Stimulated activated naive B cell treated with anti-CD40 and anti-IgM and Interleukin-4, amounts not matched to agents 10 μg/mL and 1 μg/mL and 100 μg/mL, for 72 hours (primary cell): ENCODE data around the gene TMEM167A.
"Not testable (repeated sequence)": the region's sequence is repeated elsewhere in the genome, so short reads cannot be mapped to it uniquely, and the experiment has no call there.

Experiments
- ATAC-seq, 2 donors: fragments of 150-1000 bp; cut with Tn5 transposase; replicated peaks; 2 replicates each; pipeline ENCODE4 v1.10.0; 2021; ENCODE audit warnings: moderate library complexity in 1 of 2
- DNase-seq: peaks from one replicate; pipeline ENCODE4 v3.0.0; 2021
- H3K27ac Mint-ChIP-seq: one replicate; pipeline ENCODE4 v1.8.0; 2022; ENCODE audit warnings: mild to moderate bottlenecking, mixed read lengths
- H3K27me3 Mint-ChIP-seq, 2 donors: one replicate each; pipeline ENCODE4 v1.8.0; 2022; ENCODE audit warnings: mixed read lengths in 2 of 2
- H3K36me3 Mint-ChIP-seq, 2 donors: one replicate each; pipeline ENCODE4 v1.8.0; 2022; ENCODE audit warnings: mixed read lengths in 2 of 2, mild to moderate bottlenecking in 1 of 2
- H3K4me1 Mint-ChIP-seq, 2 donors: one replicate each; pipeline ENCODE4 v1.8.0; 2022; ENCODE audit warnings: mixed read lengths in 2 of 2, mild to moderate bottlenecking in 1 of 2
- H3K4me3 Mint-ChIP-seq, 2 donors: one replicate each; pipeline ENCODE4 v1.8.0; 2022; ENCODE audit warnings: mild to moderate bottlenecking in 2 of 2, mixed read lengths in 2 of 2, moderate library complexity in 1 of 2
- H3K9me3 Mint-ChIP-seq, 2 donors: one replicate each; pipeline ENCODE4 v1.8.0; 2022; ENCODE audit warnings: mixed read lengths in 2 of 2, mild to moderate bottlenecking in 1 of 2

Gene TMEM167A

DNA sequence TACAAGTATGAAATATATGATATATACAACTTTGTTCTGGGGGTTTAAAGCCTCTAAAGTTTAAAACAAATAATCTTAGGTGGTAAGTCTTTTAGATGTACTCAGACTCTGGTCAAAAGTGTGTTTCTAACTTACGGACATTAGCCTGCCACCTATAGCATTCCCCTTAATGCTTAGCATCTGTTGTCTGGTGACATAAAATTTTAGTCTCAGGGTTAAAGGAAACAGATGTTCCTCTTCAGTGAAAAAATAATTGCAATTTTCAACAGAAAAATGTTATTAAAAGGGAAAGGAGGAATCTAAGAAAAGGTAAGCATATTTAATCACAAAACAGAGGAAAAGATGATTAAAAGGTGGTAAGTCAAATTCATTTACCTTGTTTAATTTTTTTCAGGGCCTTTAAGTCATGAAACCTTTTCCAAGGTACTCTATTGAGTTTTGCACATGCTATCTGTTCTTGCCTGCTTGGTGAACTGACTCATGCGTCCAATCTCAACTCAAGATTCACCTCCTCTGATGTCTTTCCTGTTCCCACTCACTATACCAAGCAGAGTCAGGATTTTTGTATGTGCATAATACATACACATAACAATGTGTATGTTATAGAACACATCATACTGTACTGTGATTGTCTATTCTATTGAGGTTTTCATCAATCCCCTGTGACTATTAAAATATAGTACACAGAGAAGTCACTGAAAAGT lies 7.9 kb downstream of the TMEM167A start:
- DNase-seq (no peak), ATAC-seq (no peak)
- Mint-ChIP-seq H3K36me3 (peaks cover 20 to 38% of the 10 kb centered on the region in 2 donors), H3K9me3 (peaks cover 0 to 2% of the 10 kb centered on the region in 2 donors), H3K4me3 (no peak overlapping the region), H3K4me1 (peaks cover 18 to 47% of the 10 kb centered on the region in 2 donors), H3K27ac (no peak overlapping the region), H3K27me3 (no peaks in the 10 kb centered on the region)

DNA sequence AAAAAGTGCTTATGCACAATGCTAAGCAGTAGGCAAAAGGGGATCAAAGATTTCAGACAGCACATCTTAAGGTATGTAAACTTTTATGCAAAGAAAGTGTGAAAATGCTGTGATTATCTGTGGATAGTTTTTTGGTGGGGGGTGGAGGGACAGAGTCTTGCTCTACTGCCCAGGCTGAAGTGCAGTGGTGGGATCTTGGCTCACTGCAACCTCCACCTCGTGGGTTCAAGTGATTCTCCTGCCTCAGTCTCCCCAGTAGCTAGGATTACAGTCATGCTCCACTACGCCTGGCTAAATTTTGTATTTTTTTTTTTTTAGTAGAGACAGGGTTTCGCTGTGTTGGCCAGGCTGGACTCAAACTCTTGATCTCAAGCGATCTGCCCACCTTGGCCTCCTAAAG lies 9.8 kb downstream of the TMEM167A start:
- H3K27ac Mint-ChIP-seq, DNase-seq, ATAC-seq, H3K4me3 Mint-ChIP-seq, H3K27me3 Mint-ChIP-seq, H3K9me3 Mint-ChIP-seq: not testable (repeated sequence)
- peaks cover 12 to 32% of the 10 kb centered on the region in 2 donors for H3K4me1 Mint-ChIP-seq
- peaks cover 9 to 25% of the 10 kb centered on the region in 2 donors for H3K36me3 Mint-ChIP-seq

DNA sequence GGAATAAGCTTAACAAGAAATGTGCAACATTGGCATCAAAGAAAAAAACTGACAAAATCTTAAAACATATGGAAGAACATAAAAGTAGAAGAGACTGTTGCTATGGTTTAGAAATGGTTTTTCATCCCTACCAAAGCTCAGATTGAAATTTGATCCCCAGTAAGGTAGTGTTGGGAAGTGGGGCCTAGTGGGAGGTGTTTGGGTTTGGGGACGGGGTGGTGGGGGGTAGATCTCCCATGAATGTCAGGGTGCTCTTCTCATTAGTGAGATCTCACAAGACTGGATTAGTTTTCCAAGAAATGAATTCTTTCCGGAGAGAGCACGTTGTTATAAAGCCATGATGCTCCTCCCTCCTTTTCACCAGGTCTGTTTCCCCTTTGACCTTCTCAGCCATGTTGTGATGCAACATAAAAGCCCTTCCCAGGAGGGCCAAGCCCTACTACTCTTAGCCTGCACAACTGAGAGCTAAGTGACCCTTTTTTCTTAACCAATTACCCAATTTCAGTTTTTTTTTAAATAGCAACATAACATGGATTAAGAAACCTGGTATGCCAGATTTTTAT lies 10.6 kb downstream of the TMEM167A start:
- peaks cover 8 to 26% of the 10 kb centered on the region in 2 donors for H3K36me3 Mint-ChIP-seq
- no peak for DNase-seq
- H3K27me3 Mint-ChIP-seq, result no peaks in the 10 kb centered on the region
- peaks cover 9 to 25% of the 10 kb centered on the region in 2 donors for H3K4me1 Mint-ChIP-seq
- H3K27ac Mint-ChIP-seq, result no peak overlapping the region
- no peak for ATAC-seq
- no peaks in the 10 kb centered on the region for H3K9me3 Mint-ChIP-seq
- H3K4me3 Mint-ChIP-seq, result no peak overlapping the region

DNA sequence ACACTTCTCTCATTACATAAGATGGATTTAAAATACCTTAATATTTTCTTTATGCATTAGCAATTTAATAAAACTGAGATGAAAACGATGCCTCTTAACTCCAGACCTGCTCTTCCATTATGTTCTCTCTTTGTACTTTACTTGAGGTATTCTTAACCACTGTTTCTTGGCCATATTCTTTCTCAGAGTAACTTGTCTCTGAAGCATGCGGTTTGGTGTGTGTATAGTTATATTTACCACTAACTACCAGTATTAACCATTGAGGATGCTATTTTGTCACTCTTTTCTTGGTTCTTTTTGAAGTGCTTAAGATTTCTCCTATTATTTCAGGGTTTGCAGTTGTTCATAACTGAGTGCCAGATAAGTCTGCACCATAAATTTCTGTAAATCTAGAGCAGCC lies 17.9 kb downstream of the TMEM167A start:
- Mint-ChIP-seq H3K36me3 (peaks cover 42 to 51% of the 10 kb centered on the region in 2 donors), H3K27ac (no peak overlapping the region), H3K9me3 (no peaks in the 10 kb centered on the region), H3K4me3 (no peak overlapping the region), H3K4me1 (peaks cover 13 to 24% of the 10 kb centered on the region in 2 donors), H3K27me3 (no peaks in the 10 kb centered on the region)
- no peak for ATAC-seq
- no peak for DNase-seq

DNA sequence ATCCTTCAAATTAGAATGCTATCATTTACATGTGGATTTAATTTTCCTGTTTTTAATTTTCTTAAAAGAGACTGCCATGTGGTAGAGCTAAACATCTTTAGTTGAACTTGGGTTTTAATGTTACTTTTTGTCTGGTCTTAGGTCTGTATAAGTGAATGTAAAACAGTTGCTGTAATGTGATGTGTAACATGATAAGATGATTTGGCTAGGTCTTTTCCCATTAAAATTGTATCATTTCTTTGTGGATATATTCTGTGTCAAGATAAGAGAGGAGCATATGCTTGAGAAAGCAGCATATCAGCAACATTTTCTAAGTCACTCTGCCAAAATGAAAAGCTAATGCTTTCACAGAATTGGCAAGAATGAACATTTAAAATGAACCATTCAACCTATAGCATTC lies 18.5 kb downstream of the TMEM167A start:
- Mint-ChIP-seq H3K27ac (no peak overlapping the region), H3K36me3 (peaks cover 47 to 55% of the 10 kb centered on the region in 2 donors), H3K27me3 (no peaks in the 10 kb centered on the region), H3K4me3 (no peak overlapping the region), H3K4me1 (peaks cover 17 to 24% of the 10 kb centered on the region in 2 donors), H3K9me3 (no peaks in the 10 kb centered on the region)
- ATAC-seq (no peak), DNase-seq (no peak)

DNA sequence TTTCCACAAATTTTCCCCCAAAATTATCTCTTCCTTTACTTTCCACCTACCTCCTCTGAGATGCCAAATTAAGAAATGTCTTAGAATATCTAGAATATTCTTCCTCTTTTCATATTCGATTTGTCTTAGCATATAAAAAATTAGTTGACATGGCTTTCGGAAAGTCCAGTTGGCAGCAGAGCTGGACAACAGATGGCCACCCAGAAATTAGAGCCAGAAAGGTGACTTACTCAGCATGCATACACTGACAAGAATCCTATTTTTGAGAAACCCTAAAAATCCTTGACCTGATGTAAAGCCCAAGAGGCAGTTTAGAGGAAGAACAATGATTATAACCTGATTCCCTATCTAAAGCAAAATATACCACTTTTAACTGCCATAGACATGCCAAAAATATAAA lies 22.0 kb downstream of the TMEM167A start:
- peaks cover 48 to 60% of the 10 kb centered on the region in 2 donors for H3K36me3 Mint-ChIP-seq
- peaks cover 17 to 24% of the 10 kb centered on the region in 2 donors for H3K4me1 Mint-ChIP-seq
- no peak overlapping the region for H3K27ac Mint-ChIP-seq
- no peaks in the 10 kb centered on the region for H3K27me3 Mint-ChIP-seq
- no peaks in the 10 kb centered on the region for H3K9me3 Mint-ChIP-seq
- H3K4me3 Mint-ChIP-seq, result no peak overlapping the region
- DNase-seq (no peak), ATAC-seq (no peak)

DNA sequence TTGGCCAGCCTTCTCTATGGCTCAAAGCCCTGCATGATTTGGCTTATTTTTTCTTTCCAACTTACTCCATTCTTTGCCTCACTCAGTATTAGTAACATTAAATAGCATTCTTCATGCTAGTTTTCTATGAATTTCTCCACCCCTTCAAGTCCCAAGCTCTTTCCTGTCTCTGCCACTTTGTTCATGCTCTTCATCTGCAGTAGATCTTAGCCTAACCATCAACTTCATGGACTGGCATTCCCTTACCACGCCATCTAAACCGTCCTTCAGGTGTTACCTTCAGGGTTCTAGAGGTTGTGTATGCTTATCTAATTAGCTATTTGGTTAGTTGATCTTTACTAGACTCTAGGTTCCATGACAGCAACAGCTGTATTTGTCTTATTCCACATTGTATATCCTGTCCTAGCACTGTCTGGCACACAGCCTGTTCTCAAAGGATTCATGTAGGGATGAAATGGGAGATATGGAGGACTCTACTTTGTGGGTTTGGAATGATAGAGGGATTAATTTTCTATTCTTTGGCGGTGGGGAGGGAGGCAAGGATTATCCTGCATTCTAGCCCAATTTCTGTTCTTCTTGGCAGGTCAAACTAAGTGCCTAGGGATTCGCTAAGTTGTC lies 26.4 kb downstream of the TMEM167A start:
- Mint-ChIP-seq H3K9me3 (no peaks in the 10 kb centered on the region), H3K4me1 (peaks cover 7 to 8% of the 10 kb centered on the region in 2 donors)
- no peak for ATAC-seq

DNA sequence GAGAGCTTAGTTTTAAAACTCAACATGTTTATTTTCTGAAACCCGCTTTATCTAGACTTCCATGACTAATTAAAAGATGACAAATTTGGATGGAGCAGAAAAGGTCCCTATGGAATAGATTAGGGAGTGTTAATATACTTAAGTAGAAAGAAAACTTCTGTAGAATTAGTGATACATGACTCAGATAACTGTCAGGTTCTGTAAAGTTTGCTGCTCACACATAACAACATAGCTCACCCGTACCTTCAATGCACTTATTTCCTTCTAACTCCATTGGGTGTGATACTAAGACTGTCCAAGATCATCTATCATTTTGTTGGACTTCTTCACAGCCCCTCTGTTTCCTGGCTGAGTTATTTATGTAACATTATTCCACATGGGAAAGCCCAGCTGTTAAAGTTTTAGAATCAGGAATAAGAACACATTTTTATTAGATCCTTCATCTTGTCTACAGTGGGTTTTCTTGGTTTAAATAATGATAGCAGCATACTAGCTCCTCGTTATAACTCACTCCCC lies 27.8 kb downstream of the TMEM167A start:
- H3K4me3 Mint-ChIP-seq, result no peak overlapping the region
- no peak overlapping the region for H3K27ac Mint-ChIP-seq
- H3K27me3 Mint-ChIP-seq, result no peaks in the 10 kb centered on the region
- ATAC-seq (no peak), DNase-seq (no peak)
- no peaks in the 10 kb centered on the region for H3K9me3 Mint-ChIP-seq
- peaks cover 31 to 38% of the 10 kb centered on the region in 2 donors for H3K36me3 Mint-ChIP-seq
- peaks cover 0 to 4% of the 10 kb centered on the region in 2 donors for H3K4me1 Mint-ChIP-seq

More for the DNA sequence above, 26.4 kb downstream of the TMEM167A start:
- no peak overlapping the region for H3K4me3 Mint-ChIP-seq
- no peak overlapping the region for H3K27ac Mint-ChIP-seq
- peaks cover 40 to 49% of the 10 kb centered on the region in 2 donors for H3K36me3 Mint-ChIP-seq
- no peaks in the 10 kb centered on the region for H3K27me3 Mint-ChIP-seq
- DNase-seq, result no peak

DNA sequence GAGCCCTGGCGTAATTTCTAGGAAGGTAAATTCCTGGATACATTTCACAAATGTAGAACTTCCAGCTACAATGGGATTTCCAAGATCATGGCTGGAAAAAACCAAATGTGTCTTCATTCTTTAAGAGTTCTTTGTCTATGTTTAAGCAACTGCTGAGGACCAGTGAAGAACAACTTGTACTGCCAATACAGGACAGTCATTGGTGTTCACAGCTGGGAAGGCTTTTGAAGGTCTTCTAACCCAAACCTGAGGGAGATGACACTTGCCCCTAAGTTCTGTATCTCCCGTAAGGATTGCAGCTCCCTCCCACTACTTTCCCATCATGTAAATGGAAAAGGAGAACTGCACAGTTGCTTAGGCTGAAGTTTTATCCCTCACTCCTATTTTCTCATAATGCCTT lies 28.4 kb downstream of the TMEM167A start:
- no peaks in the 10 kb centered on the region for H3K4me1 Mint-ChIP-seq
- no peak for DNase-seq
- H3K4me3 Mint-ChIP-seq, result no peak overlapping the region

DNA sequence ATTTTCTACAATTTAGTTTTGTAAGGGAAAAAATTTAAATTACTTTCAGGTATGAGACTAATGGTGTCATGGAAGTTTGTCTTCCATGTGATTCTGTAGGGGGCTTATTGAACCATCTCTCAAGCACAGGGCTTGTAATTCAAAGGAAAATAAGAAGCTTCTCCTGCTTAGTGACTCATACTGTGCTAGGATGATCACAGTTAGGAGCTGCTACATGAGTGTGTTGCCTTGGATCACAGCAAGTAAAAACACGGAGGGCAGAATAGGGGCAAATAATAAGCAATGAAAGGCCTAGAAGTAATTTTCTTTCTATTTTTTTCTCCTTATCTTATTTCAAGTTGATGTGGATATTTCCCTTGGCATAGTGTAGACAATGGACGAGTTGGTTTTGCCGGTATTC lies 28.9 kb downstream of the TMEM167A start:
- no peaks in the 10 kb centered on the region for H3K27me3 Mint-ChIP-seq
- ATAC-seq (no peak), DNase-seq (no peak)
- no peaks in the 10 kb centered on the region for H3K9me3 Mint-ChIP-seq
- H3K36me3 Mint-ChIP-seq, result peaks cover 24 to 35% of the 10 kb centered on the region in 2 donors
- no peak overlapping the region for H3K4me3 Mint-ChIP-seq
- no peaks in the 10 kb centered on the region for H3K4me1 Mint-ChIP-seq
- no peak overlapping the region for H3K27ac Mint-ChIP-seq

More for the DNA sequence above, 28.4 kb downstream of the TMEM167A start:
- H3K9me3 Mint-ChIP-seq, result no peaks in the 10 kb centered on the region
- H3K27ac Mint-ChIP-seq, result no peak overlapping the region
- no peak for ATAC-seq
- H3K36me3 Mint-ChIP-seq, result peaks cover 25 to 37% of the 10 kb centered on the region in 2 donors
- H3K27me3 Mint-ChIP-seq, result no peaks in the 10 kb centered on the region

DNA sequence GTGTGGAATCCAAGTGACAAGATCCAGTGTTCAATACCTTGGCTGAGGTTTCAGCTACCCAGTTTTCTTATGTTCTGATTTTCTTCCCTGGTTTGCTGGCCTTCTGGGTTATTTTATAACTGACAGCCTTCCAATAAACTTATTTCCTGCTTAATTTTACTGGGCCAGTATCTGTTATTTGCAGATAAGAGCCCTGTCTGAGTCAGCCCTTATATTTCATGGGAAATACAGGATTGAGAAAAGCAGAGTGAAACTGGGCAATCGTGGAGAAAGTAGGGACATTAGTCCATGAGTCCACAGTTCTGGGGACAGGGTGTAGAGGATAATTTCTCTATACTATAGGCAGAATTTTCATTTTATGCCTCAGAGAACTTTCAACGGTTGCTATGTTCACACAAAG lies 32.3 kb downstream of the TMEM167A start:
- no peaks in the 10 kb centered on the region for H3K9me3 Mint-ChIP-seq
- H3K4me3 Mint-ChIP-seq, result no peak overlapping the region
- H3K27me3 Mint-ChIP-seq, result no peaks in the 10 kb centered on the region
- H3K36me3 Mint-ChIP-seq, result peaks cover 8 to 23% of the 10 kb centered on the region in 2 donors
- DNase-seq (no peak), ATAC-seq (no peak)
- H3K4me1 Mint-ChIP-seq, result no peaks in the 10 kb centered on the region
- H3K27ac Mint-ChIP-seq, result no peak overlapping the region

DNA sequence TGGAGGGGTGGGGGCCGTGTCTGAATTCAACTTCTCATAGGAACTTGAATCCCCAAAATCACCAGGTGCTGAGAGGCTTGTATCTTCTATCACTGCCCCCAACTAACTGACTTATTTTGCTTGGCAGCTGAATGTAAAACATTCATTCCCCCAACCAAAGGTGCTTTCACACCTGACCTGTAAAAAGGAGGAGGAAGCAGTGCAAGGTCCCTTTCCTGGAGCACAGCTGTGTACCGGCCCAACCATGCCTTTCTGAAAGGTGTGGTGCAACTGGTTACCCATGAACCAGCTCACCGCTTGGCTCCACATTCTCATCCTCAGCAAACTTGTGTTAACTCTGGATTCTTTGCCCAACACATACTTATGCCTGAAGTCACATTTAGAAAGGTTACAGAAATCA lies 34.7 kb downstream of the TMEM167A start:
- Mint-ChIP-seq H3K36me3 (peaks cover 4 to 19% of the 10 kb centered on the region in 2 donors), H3K27me3 (no peaks in the 10 kb centered on the region), H3K4me1 (peaks cover 0 to 3% of the 10 kb centered on the region in 2 donors), H3K9me3 (no peaks in the 10 kb centered on the region), H3K27ac (no peak overlapping the region), H3K4me3 (no peak overlapping the region)
- ATAC-seq (no peak), DNase-seq (no peak)

DNA sequence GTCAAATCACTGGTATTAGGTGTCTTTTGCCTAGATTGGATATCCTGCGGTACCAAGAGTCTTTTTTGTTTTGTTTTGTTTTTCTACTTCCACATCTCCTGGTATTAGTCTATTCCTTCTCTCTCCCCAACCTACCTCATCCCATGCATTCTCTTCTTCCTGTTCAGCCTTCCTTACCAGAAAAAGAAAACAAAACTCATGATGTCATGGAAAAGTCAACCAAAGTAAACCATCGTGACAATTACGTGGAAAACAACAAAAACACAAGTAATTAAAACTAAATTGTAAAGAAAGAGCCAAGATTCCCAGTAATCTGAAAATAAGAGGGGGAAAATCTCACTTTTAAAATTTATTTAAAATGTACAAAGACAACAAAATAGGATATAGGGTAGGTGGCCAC lies 38.3 kb downstream of the TMEM167A start:
- no peak overlapping the region for H3K4me3 Mint-ChIP-seq
- H3K4me1 Mint-ChIP-seq, result peaks cover 0 to 10% of the 10 kb centered on the region in 2 donors
- no peaks in the 10 kb centered on the region for H3K9me3 Mint-ChIP-seq
- no peak for ATAC-seq
- no peak for DNase-seq
- H3K27me3 Mint-ChIP-seq, result no peaks in the 10 kb centered on the region
- H3K27ac Mint-ChIP-seq, result no peak overlapping the region
- H3K36me3 Mint-ChIP-seq, result peaks cover 3 to 15% of the 10 kb centered on the region in 2 donors

DNA sequence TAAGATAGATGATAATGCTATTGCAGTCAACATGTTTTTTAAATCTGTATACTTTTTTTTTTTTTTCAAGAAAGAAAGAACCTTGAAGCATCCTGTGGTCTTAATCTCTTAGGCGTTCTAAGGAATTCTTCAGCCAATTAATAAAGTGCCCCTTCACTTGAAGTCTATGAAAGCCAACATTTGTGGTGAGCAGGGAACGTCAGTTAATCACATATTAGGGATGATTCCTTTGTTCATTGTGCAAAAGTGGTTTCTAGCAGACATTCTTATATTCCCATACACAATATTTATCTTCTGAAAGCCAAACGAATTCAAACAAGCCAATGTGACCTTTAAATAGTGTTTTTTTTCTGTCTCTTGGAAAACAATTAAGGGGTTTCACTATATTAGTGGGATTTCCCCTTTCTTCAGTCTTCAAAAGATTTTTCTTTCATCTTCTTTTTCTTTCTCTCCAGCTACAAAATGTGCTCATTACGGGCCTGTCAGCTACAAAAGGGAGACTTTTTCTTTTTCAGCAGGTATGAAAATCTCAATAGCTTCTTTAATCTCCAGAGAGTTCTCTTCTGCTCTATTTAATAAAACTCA lies 40.1 kb downstream of the TMEM167A start:
- H3K27ac Mint-ChIP-seq, result no peak overlapping the region
- DNase-seq (no peak), ATAC-seq (no peak)
- H3K9me3 Mint-ChIP-seq, result no peaks in the 10 kb centered on the region
- H3K36me3 Mint-ChIP-seq, result peaks cover 0 to 4% of the 10 kb centered on the region in 2 donors
- peaks cover 0 to 10% of the 10 kb centered on the region in 2 donors for H3K4me1 Mint-ChIP-seq
- no peaks in the 10 kb centered on the region for H3K27me3 Mint-ChIP-seq
- no peak overlapping the region for H3K4me3 Mint-ChIP-seq
